Skeletal muscle tissue (tissue), 4 donors: ENCODE results near the gene MEX3A. TPM values are rescaled to one million over a fixed set of nuclear protein-coding genes. Genes with fewer than 3 reads are reported as not detected.

Experiments used
- H3K27ac ChIP-seq: one replicate; pipeline ENCODE4 v1.7.0; 2013; ENCODE audit warnings: mild to moderate bottlenecking, low read depth, low read length, inconsistent platforms
- H3K27me3 ChIP-seq, 3 donors: one replicate each; pipeline ENCODE4 v1.7.0; 2013; ENCODE audit warnings: low read length in 3 of 3; ENCODE audit not compliant: control insufficient read depth in 3 of 3, insufficient read depth in 3 of 3
- H3K36me3 ChIP-seq, 3 donors: one replicate each; pipeline ENCODE4 v1.7.0; 2013; ENCODE audit warnings: low read length in 3 of 3; ENCODE audit not compliant: control insufficient read depth in 3 of 3, insufficient read depth in 3 of 3
- H3K4me1 ChIP-seq, 3 donors: one replicate each; pipeline ENCODE4 v1.7.0; 2013; ENCODE audit warnings: low read length in 3 of 3, mild to moderate bottlenecking in 3 of 3; ENCODE audit not compliant: control insufficient read depth in 3 of 3, insufficient read depth in 3 of 3
- H3K4me3 ChIP-seq, 3 donors: one replicate each; pipeline ENCODE4 v1.7.0; 2013; ENCODE audit warnings: low read length in 3 of 3
- H3K9ac ChIP-seq, 3 donors: one replicate each; pipeline ENCODE4 v1.7.0; 2013; ENCODE audit warnings: low read length in 3 of 3, mild to moderate bottlenecking in 3 of 3, moderate library complexity in 2 of 3, low read depth in 1 of 3
- H3K9me3 ChIP-seq, 3 donors: one replicate each; pipeline ENCODE4 v1.7.0; 2013; ENCODE audit warnings: low read length in 3 of 3; ENCODE audit not compliant: control insufficient read depth in 3 of 3
- total RNA-seq: library from RNA; depleted of rRNA; stranded (reverse); fragments of >200 nt; gene quantifications from one replicate; pipeline ENCODE4 v1.2.3, GENCODE V29; 2014
- donor health status: Osteomylitis.

The MEX3A gene
- total RNA-seq, 1 donor from 2014 or later, result 6.8 TPM

- H3K27ac ChIP-seq, result no peak overlapping the region
- no peaks in the 10 kb centered on the region for H3K27me3 ChIP-seq
- no peak overlapping the region for H3K9ac ChIP-seq
- H3K9me3 ChIP-seq, result no peaks in the 10 kb centered on the region
- H3K4me1 ChIP-seq, result peaks cover 5 to 24% (median 8%) of the 10 kb centered on the region in 3 donors
- H3K4me3 ChIP-seq, result no peak overlapping the region
- H3K36me3 ChIP-seq, result no peaks in the 10 kb centered on the region
Measured at GRCh38 chr1:156079762-156080161, 2.5 kb downstream of the MEX3A start.

- Histone ChIP-seq H3K9ac (no peak overlapping the region), H3K27ac (no peak overlapping the region), H3K9me3 (no peaks in the 10 kb centered on the region), H3K4me1 (peaks cover 5 to 24% (median 8%) of the 10 kb centered on the region in 3 donors), H3K27me3 (no peaks in the 10 kb centered on the region), H3K4me3 (no peak overlapping the region), H3K36me3 (no peaks in the 10 kb centered on the region)
Measured at GRCh38 chr1:156078728-156079127, 3.5 kb downstream of the MEX3A start.

GRCh38 chr1:156077430-156077760 lies 4.9 kb downstream of the MEX3A start:
- Histone ChIP-seq H3K27me3 (no peaks in the 10 kb centered on the region), H3K36me3 (no peaks in the 10 kb centered on the region), H3K9ac (no peak overlapping the region), H3K27ac (no peak overlapping the region), H3K4me3 (no peak overlapping the region), H3K9me3 (no peaks in the 10 kb centered on the region), H3K4me1 (peaks cover 0 to 21% (median 4%) of the 10 kb centered on the region in 3 donors)

- Histone ChIP-seq H3K9ac (peak overlapping the region in 2 of 3 donors; percentile 33 to 51), H3K9me3 (no peaks in the 10 kb centered on the region), H3K27me3 (no peaks in the 10 kb centered on the region), H3K4me3 (peak overlapping the region; percentile 6 to 64 (median 36)), H3K36me3 (no peaks in the 10 kb centered on the region), H3K4me1 (peaks cover 0 to 21% (median 4%) of the 10 kb centered on the region in 3 donors), H3K27ac (no peak overlapping the region)
Measured at GRCh38 chr1:156076609-156077429, 5.4 kb downstream of the MEX3A start.

GRCh38 chr1:156075775-156076204 lies 6.5 kb downstream of the MEX3A start:
- H3K9me3 ChIP-seq, result no peaks in the 10 kb centered on the region
- H3K9ac ChIP-seq, result no peak overlapping the region
- H3K27me3 ChIP-seq, result no peaks in the 10 kb centered on the region
- H3K36me3 ChIP-seq, result no peaks in the 10 kb centered on the region
- peak overlapping the region in 1 of 3 donors; percentile 64 for H3K4me3 ChIP-seq
- no peak overlapping the region for H3K27ac ChIP-seq
- H3K4me1 ChIP-seq, result peaks cover 0 to 16% (median 0%) of the 10 kb centered on the region in 3 donors

GRCh38 chr1:156075162-156075561 lies 7.1 kb downstream of the MEX3A start:
- Histone ChIP-seq H3K36me3 (no peaks in the 10 kb centered on the region), H3K4me3 (no peak overlapping the region), H3K9ac (no peak overlapping the region), H3K27ac (no peak overlapping the region), H3K9me3 (no peaks in the 10 kb centered on the region), H3K27me3 (no peaks in the 10 kb centered on the region), H3K4me1 (peaks cover under 1 to 16% (median 2%) of the 10 kb centered on the region in 3 donors)

- H3K4me1 ChIP-seq, result peaks cover 6 to 16% (median 7%) of the 10 kb centered on the region in 3 donors
- no peaks in the 10 kb centered on the region for H3K27me3 ChIP-seq
- H3K9me3 ChIP-seq, result no peaks in the 10 kb centered on the region
- no peak overlapping the region for H3K27ac ChIP-seq
- H3K9ac ChIP-seq, result no peak overlapping the region
- H3K4me3 ChIP-seq, result no peak overlapping the region
- H3K36me3 ChIP-seq, result no peaks in the 10 kb centered on the region
Measured at GRCh38 chr1:156074661-156075060, 7.6 kb downstream of the MEX3A start.

- Histone ChIP-seq H3K27ac (no peak overlapping the region), H3K4me3 (no peak overlapping the region), H3K9me3 (no peaks in the 10 kb centered on the region), H3K4me1 (peaks cover 7 to 16% (median 8%) of the 10 kb centered on the region in 3 donors), H3K27me3 (no peaks in the 10 kb centered on the region), H3K36me3 (no peaks in the 10 kb centered on the region), H3K9ac (no peak overlapping the region)
Measured at GRCh38 chr1:156073740-156074139, 8.5 kb downstream of the MEX3A start.

- Histone ChIP-seq H3K27me3 (no peaks in the 10 kb centered on the region), H3K27ac (no peak overlapping the region), H3K9me3 (no peaks in the 10 kb centered on the region), H3K9ac (no peak overlapping the region), H3K36me3 (no peaks in the 10 kb centered on the region), H3K4me3 (no peak overlapping the region), H3K4me1 (peaks cover 7 to 16% (median 8%) of the 10 kb centered on the region in 3 donors)
Measured at GRCh38 chr1:156073110-156073687, 9.1 kb downstream of the MEX3A start.

GRCh38 chr1:156072251-156072650 lies 10.0 kb downstream of the MEX3A start:
- no peaks in the 10 kb centered on the region for H3K9me3 ChIP-seq
- no peak overlapping the region for H3K27ac ChIP-seq

More at GRCh38 chr1:156072251-156072650, 10.0 kb downstream of the MEX3A start:
- H3K9ac ChIP-seq, result no peak overlapping the region
- H3K36me3 ChIP-seq, result no peaks in the 10 kb centered on the region
- no peak overlapping the region for H3K4me3 ChIP-seq
- no peaks in the 10 kb centered on the region for H3K27me3 ChIP-seq
- peaks cover 7 to 16% (median 8%) of the 10 kb centered on the region in 3 donors for H3K4me1 ChIP-seq
